Keratinocyte (primary cell): Measurements from ENCODE around the gene MAPKAPK3. TPM values are rescaled to one million over a fixed set of nuclear protein-coding genes. Genes with fewer than 3 reads are reported as not detected.

Experiments
- DNase-seq: peaks from one replicate; pipeline ENCODE4 v3.0.0-alpha.2; 2011; ENCODE audit warnings: low read depth, missing footprints, low spot score
- FAIRE-seq: peaks from 2 replicates; lab custom pipeline; 2011; peaks lifted over from hg19 to GRCh38; lab: Jason Lieb, UNC
- H2AFZ ChIP-seq: 2 replicates; pipeline ENCODE4 v1.6.0; 2012; ENCODE audit warnings: low read length, control low read depth, inconsistent platforms; ENCODE audit not compliant: control insufficient read depth
- H3K27ac ChIP-seq: 2 replicates; pipeline ENCODE4 v1.5.1; 2011; ENCODE audit warnings: low read length; ENCODE audit not compliant: control insufficient read depth, insufficient read depth
- H3K27me3 ChIP-seq: 3 replicates; pipeline ENCODE4 v1.6.0; 2011; ENCODE audit warnings: low read length; ENCODE audit not compliant: control insufficient read depth, insufficient read depth; ENCODE audit errors: extremely low read depth
- H3K36me3 ChIP-seq, 2 experiments: 2 replicates in 1 of 2; 3 replicates in 1 of 2; pipeline ENCODE4 v1.5.1; 2011; ENCODE audit warnings: low read length in 2 of 2, mild to moderate bottlenecking in 1 of 2; ENCODE audit not compliant: control insufficient read depth in 2 of 2, insufficient read depth in 2 of 2; ENCODE audit errors: extremely low read depth in 1 of 2
- H3K4me1 ChIP-seq: 3 replicates; pipeline ENCODE4 v1.5.1; 2011; ENCODE audit warnings: low read length; ENCODE audit not compliant: control insufficient read depth, insufficient read depth; ENCODE audit errors: extremely low read depth
- H3K4me2 ChIP-seq: 3 replicates; pipeline ENCODE4 v1.6.0; 2011; ENCODE audit warnings: low read depth, low read length; ENCODE audit not compliant: control insufficient read depth, insufficient read depth; ENCODE audit errors: extremely low read depth
- H3K4me3 ChIP-seq, 3 experiments: fragments of 200-600 bp in 1 of 3; sonication (generic) in 1 of 3; 2 replicates in 2 of 3; 3 replicates in 1 of 3; pipeline ENCODE4 v1.5.1; 2011 to 2016; ENCODE audit warnings: low read length in 3 of 3, mild to moderate bottlenecking in 3 of 3, control low read depth in 2 of 3, inconsistent platforms in 1 of 3, low read depth in 1 of 3, mixed read lengths in 1 of 3, mixed run types in 1 of 3, moderate library complexity in 1 of 3; ENCODE audit not compliant: control insufficient read depth in 2 of 3, insufficient read depth in 2 of 3; ENCODE audit errors: extremely low read depth in 1 of 3
- H3K79me2 ChIP-seq: 2 replicates; pipeline ENCODE4 v1.6.0; 2012; ENCODE audit warnings: low read length; ENCODE audit not compliant: control insufficient read depth, insufficient read depth
- H3K9ac ChIP-seq: 3 replicates; pipeline ENCODE4 v1.6.0; 2011; ENCODE audit warnings: low read length; ENCODE audit not compliant: control insufficient read depth, insufficient read depth; ENCODE audit errors: extremely low read depth
- H3K9me1 ChIP-seq: 3 replicates; pipeline ENCODE4 v1.6.0; 2011; ENCODE audit warnings: low read length; ENCODE audit not compliant: control insufficient read depth, insufficient read depth; ENCODE audit errors: extremely low read depth
- H3K9me3 ChIP-seq: 2 replicates; pipeline ENCODE4 v1.5.1; 2012; ENCODE audit warnings: low read depth, low read length; ENCODE audit not compliant: control insufficient read depth
- H4K20me1 ChIP-seq: 3 replicates; pipeline ENCODE4 v1.6.0; 2011; ENCODE audit warnings: low read length; ENCODE audit not compliant: control insufficient read depth, insufficient read depth; ENCODE audit errors: extremely low read depth
- CTCF ChIP-seq, 3 experiments: IDR thresholded peaks in 1 of 3; conservative IDR thresholded peaks in 1 of 3; optimal IDR thresholded peaks in 1 of 3; 2 replicates in 2 of 3; 3 replicates in 1 of 3; pipeline versions ENCODE3 to v1.5.1; 2011; ENCODE audit warnings: low read length in 3 of 3, mild to moderate bottlenecking in 3 of 3, moderate library complexity in 2 of 3, control low read depth in 1 of 3, inconsistent platforms in 1 of 3; ENCODE audit not compliant: insufficient read depth in 2 of 3; ENCODE audit errors: extremely low read depth in 1 of 3
- EZH2 ChIP-seq: IDR thresholded peaks from one replicate; pipeline ENCODE4 v1.6.1; 2012; ENCODE audit warnings: inconsistent platforms, mild to moderate bottlenecking, low read length, moderate library complexity
- dilution Hi-C: fragments of 300-500 bp; cut with MboI; formaldehyde crosslinking; loops from one replicate; pipeline ENCODE4 v1.7.0; 2020; ENCODE audit warnings: low sequenced_read_pairs; ENCODE audit not compliant: extremely low pct_ligation_motif_present
- polyA plus RNA-seq, 5 experiments: library from polyadenylated mRNA; depleted of rRNA in 3 of 5; stranded (reverse) in 3 of 5; stranded (forward) in 1 of 5; unstranded in 1 of 5; fragments of >200 nt; gene quantifications; 1 replicate in 1 of 5; 2 replicates in 3 of 5; 3 replicates in 1 of 5; pipeline versions ENCODE4 v1.2.1 to v1.2.3, GENCODE V29; 2011 to 2012; ENCODE audit warnings: missing spikeins in 2 of 5, low read depth in 1 of 5, low replicate concordance in 1 of 5

Gene MAPKAPK3
- polyA plus RNA-seq, 1 donor (not counting 4 experiments of a cell fraction or from before 2014, with no cell fraction given) = 134 TPM

GRCh38 chr3:50648313-50648712 is 31.4 kb downstream of the MAPKAPK3 start:
- no peak for TF ChIP-seq EZH2
- TF ChIP-seq CTCF (optimal IDR thresholded peaks at IDR 0.05 in 1 of 3, IDR thresholded peaks at IDR 0.05 in 1 of 3, conservative IDR thresholded peaks at IDR 0.05 in 1 of 3; ENCODE audit: extremely low read depth in 1 of 3, insufficient read depth in 2 of 3, low read length in 3 of 3) = no peak
- no peak for DNase-seq
- Histone ChIP-seq H4K20me1 (no peaks in the 10 kb centered on the region), H2AFZ (no peak overlapping the region), H3K4me2 (no peak overlapping the region), H3K79me2 (no peaks in the 10 kb centered on the region), H3K4me1 (no peaks in the 10 kb centered on the region), H3K9me3 (no peaks in the 10 kb centered on the region), H3K27ac (no peak overlapping the region), H3K9ac (no peak overlapping the region), H3K27me3 (no peaks in the 10 kb centered on the region), H3K9me1 (no peaks in the 10 kb centered on the region), H3K4me3 (no peak overlapping the region), H3K36me3 (peaks cover 31 to 41% of the 10 kb centered on the region in 2 experiments)
- dilution Hi-C loops = no loop called here
- no peak for FAIRE-seq

- Histone ChIP-seq H3K9ac (no peak overlapping the region), H3K36me3 (peaks cover 27 to 39% of the 10 kb centered on the region in 2 experiments), H2AFZ (no peak overlapping the region), H3K27me3 (no peaks in the 10 kb centered on the region), H4K20me1 (no peaks in the 10 kb centered on the region), H3K9me3 (no peaks in the 10 kb centered on the region), H3K4me1 (no peaks in the 10 kb centered on the region), H3K9me1 (no peaks in the 10 kb centered on the region), H3K4me2 (no peak overlapping the region), H3K79me2 (no peaks in the 10 kb centered on the region), H3K4me3 (no peak overlapping the region), H3K27ac (no peak overlapping the region)
- dilution Hi-C loops = no loop called here
- no peak for DNase-seq
- FAIRE-seq = no peak
- TF ChIP-seq CTCF (optimal IDR thresholded peaks at IDR 0.05 in 1 of 3, IDR thresholded peaks at IDR 0.05 in 1 of 3, conservative IDR thresholded peaks at IDR 0.05 in 1 of 3; ENCODE audit: extremely low read depth in 1 of 3, insufficient read depth in 2 of 3, low read length in 3 of 3) = no peak
- no peak for TF ChIP-seq EZH2
Observed at GRCh38 chr3:50648944-50649343, 32.0 kb downstream of the MAPKAPK3 start.
